Suppressor macrophage treated with lipopolysaccharide for 4 hours (primary cell): Measurements from ENCODE around the gene PCP4L1.
"Not testable (repeated sequence)": the region's sequence is repeated elsewhere in the genome, so short reads cannot be mapped to it uniquely, and the experiment has no call there.

Experiments used
- DNase-seq: peaks from one replicate; pipeline ENCODE4 v3.0.0-alpha.2; 2020

Gene PCP4L1

DNA sequence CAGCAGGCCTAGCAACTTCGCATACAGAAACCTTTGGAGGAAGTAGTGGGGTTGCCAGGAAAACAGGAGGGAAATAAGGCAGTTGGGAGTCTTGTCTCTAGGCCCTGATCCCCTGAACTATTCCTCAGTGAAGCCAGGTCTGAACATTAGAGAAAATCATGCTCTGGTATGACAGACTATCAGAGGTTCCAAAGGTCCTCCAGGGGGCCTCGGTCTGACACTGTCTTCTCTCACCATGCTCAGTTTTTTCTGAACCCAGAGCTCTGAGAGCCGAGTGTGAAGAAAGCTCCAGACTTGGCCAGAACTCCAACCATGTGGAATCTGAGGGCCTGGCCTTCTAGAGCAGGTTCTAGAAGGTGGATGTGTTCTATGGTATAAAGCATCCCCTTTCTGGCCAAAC, 28.6 kb upstream of the PCP4L1 start:
- no peak for DNase-seq

DNA sequence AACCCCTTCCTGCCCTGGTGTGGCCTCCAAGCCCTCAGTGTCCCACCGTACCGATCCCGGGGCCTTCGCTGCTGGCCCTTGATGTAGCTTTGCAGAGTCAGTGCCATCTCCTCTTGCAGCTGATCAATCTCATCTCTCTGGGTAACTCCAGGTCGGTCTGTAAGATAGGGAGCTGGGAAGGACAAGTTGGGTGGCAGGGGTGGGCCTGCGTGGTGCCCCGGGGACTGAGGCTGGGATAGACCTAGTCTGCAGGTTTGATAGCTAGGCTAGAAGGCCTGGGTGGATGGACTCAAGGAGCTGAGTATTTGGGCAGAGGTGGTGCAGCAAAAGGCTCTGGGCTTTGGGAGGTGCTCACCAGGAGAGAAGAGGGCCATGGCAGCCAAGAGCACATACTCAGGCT, 27.8 kb upstream of the PCP4L1 start:
- DNase-seq = no peak

DNA sequence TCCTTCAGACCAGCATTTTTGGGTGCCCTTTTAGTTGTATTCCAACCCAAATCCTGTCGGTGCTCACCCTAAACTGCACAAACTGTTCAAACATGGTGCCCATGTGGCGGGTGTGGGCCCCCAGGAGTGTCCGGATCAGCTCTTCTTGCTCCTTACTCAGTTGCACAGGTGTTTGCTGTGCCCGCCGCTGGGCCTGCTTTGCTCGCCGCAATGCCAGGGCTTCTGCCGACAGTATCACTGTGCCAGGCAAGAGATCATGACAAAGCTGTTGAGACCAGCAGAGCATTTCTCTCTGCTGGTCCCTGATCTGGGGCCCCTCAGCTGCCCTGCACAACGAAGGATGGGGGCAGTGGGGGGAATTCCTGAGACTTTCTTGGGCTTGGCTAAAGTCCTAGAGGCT, 25.4 kb upstream of the PCP4L1 start:
- no peak for DNase-seq

DNA sequence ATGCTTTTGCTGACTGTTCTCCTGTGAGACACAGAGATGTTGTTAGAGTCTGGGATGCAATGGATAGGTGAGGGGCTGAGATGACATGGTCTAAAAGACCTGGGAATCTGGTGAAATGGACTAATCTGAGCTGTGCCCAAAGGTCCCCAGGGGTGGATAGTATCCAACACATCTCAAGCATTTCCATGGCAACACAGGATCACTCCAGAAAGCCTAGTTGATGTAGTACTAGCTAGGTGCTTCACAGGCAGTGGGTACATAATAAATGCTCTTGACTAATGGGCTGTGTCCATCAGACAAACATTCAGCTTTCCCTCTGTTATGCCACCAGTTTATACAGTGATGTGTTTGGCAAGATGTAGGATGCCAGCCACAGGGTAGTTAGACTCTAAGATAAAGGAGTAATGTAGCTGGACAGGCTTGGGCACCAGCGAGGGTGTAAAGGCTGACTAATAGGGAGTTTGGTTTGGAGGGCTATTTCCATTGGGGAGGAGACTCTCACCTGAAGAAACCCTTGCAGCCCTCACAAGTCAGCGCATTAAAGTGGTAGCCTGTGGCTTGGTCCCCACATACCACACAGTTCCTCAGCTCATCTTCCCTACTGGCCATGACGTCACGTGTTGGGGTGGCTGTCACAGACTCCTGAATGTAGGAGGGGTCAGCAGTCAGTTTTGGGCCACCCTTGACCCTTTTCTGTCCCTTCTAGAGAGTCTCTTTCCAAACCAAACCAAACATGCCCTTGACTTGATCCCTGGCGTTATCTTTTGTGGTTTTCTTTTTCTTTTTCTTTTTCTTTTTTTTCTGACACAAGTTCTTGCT, 22.4 kb upstream of the PCP4L1 start:
- DNase-seq = no peak

DNA sequence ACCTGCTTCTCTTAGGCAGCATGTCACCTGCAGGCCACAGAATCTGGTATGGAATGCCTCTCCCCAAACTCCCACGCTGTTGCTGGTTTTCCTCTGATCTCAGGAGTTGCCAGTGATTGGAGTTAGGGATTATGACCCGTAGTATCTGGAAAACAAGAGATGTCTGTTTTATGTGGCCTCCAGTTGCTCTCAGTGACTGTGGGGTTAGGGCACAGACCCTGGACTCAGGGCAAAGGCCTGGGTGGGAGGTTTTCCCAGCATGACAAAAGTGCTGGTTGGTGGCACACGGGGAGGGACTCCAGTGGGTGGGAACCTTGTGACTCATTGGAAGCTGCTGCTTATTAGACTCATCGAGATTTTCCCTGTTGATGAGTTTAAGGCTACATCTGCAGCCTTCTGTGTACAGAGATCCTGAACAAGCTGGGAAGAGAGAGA, 20.5 kb upstream of the PCP4L1 start, which contains the start of gene NR1I3:
NR1I3 (minus strand) TSS at position 165 of the 435 bp plus-strand sequence. CDS start 1,638 bp downstream, outside the sequence.
- no peak for DNase-seq

DNA sequence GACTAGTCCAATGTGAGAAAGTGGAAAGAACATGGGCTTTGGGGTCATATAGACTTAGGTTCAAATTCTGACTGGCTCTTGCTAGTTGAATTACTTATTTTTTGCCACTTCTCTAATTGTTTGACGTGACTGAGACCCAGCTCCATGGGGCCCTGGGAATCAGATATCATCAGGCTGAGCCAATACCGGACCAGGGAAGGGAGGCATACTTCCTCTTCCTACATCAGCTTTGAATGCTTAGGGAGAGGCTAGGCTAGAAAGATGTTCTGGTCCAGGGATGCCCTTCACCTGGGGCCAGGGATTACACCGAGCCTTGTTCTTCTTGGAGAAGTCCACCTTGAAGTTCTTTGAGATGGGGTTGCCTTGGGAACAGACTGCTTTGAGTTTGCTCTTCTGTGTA, 16.9 kb upstream of the PCP4L1 start:
- no peak for DNase-seq

DNA sequence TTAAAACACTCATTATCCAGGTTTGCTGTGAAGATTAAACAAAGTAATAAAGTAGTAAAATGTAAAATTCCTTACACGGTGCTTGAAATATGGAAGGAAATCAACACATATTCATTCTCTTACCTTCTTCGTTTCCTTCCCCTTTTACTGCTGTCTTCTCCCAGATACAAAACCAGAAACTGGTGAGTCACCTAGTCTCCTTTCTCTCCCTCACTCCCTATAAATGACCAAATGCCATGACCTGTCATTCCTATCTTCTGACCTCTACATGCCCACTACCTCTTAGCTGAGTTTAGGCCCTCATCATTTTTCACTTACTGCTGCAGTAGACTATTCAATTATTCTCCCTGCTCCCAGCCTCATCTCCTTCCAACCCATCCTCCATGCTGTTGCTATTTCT, 16.2 kb upstream of the PCP4L1 start:
- no peak for DNase-seq

DNA sequence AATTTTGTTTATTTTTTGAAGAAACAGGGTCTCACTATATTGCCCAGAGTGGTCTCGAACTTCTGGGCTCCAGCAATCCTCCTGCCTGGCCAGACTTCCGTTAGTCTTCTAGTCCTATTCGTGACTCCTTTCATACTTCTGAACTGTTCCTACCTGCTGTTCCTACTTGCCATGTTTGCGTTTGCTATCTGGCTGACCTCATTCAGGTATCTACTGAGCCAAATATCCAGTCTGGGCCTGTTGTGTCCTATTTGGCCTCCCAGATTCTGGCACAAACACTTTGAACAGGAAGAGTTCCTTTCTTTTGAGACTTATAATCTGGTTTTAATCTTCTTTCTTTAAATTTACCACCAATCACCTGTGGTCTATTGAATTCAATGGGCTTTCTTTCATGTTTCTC, 13.7 kb upstream of the PCP4L1 start:
- no peak for DNase-seq

DNA sequence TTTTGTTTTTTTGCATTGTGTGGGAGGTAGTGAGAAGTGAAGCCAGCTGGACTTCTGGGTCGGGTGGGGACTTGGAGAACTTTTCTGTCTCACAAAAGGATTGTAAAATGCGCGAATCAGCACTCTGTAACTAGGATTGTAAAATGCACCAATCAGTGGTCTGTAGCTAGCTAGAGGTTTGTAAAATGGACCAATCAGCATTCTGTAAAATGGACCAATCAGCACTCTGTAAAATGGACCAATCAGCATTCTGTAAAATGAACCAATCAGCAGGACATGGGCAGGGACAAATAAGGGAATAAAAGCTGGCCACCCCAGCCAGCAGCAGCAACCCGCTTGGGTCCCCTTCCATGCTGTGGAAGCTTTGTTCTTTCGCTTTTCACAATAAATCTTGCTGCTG, 8.4 kb upstream of the PCP4L1 start:
- not testable (repeated sequence) for DNase-seq

DNA sequence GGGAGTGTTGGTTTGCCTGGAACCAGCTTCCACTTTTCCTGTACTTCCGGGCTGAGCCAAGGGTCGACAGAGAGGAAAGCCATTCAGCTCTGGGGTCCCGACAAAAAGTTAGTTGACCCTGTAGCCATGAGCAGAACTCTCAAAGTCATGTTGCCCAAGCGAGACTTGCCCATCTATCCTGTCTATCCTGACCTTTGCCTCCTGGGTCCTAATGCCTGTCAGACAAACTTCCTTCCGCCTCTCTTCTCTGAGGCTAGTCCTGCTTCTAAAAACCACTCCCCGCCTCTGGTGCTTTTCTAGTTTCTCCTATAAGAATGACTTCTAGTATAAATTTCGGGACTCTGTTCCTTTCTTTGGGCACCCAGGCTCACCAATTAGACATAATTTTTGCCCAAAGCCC, 7.7 kb upstream of the PCP4L1 start:
- no peak for DNase-seq

DNA sequence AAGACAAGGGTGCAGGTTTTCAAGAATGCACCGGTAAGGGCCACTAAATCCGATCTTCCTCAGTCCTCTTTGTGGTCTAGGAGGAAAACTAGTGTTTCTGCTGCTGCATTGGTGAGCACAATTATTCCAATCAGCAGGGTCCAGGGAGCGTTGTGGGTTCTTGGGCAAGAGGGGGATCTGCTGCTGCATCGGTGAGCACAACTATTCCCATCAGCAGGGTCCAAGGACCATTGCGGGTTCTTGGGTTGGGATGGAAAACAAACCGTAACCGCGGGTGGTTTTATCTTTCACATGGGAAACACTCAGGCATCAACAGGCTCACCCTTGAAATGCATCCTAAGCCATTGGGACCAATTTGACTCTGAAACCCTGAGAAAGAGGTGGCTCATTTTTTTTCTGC, 7.0 kb upstream of the PCP4L1 start:
- DNase-seq = no peak

DNA sequence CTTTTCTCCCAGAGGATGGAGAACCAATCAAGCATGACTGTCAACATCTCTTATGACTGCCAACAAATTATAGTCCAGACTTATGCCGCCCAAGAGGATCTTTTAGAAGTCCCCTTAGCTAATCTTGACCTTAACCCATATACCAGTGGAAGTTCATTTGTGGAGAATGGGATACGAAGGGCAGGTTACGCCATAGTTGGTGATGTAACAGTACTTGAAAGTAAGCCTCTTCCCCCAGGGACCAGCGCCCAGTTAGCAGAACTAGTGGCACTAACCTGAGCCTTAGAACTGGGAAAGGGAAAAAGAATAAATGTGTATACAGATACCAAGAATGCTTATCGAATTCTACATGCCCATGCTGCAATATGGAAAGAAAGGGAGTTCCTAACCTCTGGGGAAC, 3.2 kb upstream of the PCP4L1 start:
- DNase-seq = not testable (repeated sequence)

DNA sequence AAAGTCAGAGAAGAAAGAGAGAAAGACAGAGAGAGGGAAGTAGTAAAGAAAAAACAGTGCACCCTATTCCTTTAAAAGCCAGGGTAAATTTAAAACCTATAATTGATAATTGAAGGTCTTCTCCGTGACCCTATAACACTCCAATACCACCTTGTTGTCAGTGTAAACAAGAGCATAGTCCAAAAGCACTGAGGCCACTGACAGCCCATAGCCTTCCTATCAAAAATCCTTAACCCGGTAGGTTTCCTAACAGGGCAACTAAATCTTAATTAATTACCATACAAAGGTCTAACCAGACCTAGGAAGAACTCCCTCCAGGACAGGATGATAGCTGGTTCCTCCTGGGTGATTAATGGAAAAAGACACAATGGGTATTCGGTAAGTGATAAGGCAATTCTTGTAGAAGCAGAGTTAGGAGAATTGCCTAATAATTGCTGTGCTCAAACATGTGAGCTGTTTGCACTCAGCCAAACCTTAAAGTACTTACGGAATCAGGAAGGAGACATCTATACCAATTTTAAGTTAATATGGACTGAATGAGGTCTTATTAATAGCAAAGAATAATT, 2.5 kb upstream of the PCP4L1 start:
- not testable (repeated sequence) for DNase-seq

DNA sequence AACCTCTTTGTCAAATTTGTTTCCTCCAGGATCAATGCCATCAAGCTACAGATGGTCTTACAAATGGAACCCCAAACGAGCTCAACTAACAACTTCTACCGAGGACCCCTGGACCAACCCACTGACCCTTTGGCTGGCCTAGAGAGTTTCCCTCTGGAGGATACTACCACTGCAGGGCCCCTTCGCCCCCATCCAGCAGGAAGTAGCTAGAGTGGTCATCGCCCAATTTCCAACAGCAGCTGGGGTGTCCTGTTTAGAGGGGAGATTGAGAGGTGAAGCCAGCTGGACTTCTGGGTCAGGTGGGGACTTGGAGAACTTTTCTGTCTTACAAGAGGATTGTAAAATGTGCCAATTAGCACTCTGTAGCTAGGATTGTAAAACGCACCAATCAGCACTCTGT, 1.4 kb upstream of the PCP4L1 start:
- DNase-seq = not testable (repeated sequence)

DNA sequence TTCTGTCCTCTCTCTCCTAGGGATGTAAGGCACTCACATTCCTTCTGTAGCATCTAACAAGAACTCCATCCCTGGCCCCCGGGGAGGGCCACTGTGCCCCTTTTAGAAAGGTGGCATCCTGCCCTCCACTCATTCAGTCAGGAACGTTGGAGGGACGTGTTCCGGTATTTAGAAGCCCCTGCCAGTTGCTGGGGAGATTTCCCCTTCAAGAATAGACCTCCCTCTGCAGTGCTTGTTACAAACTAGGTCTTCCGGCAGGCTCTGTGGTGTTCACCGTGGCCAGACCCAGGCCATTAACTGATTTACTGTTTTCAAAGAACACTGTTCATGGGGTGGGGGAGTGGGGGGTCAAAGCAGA, 779 bp downstream of the PCP4L1 start:
- no peak for DNase-seq

DNA sequence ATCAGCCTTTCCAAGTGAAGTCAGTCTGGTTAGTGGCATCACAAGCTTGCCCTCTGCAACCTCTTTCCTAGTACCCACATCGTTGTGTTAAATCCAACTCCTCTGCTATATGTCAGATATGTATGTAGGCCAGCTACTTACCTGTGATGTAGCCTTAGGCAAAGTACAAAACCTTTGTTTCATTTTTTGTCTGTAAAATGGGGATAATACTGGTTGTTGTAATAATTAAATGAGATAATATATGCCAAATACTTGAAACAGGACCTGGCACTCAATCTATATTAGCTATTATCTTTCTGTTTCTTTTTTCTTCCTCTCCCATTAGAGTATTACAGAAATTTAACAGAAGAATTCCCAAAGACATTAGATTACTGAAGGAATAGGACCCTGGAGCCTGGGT, 1.2 kb downstream of the PCP4L1 start:
- no peak for DNase-seq

DNA sequence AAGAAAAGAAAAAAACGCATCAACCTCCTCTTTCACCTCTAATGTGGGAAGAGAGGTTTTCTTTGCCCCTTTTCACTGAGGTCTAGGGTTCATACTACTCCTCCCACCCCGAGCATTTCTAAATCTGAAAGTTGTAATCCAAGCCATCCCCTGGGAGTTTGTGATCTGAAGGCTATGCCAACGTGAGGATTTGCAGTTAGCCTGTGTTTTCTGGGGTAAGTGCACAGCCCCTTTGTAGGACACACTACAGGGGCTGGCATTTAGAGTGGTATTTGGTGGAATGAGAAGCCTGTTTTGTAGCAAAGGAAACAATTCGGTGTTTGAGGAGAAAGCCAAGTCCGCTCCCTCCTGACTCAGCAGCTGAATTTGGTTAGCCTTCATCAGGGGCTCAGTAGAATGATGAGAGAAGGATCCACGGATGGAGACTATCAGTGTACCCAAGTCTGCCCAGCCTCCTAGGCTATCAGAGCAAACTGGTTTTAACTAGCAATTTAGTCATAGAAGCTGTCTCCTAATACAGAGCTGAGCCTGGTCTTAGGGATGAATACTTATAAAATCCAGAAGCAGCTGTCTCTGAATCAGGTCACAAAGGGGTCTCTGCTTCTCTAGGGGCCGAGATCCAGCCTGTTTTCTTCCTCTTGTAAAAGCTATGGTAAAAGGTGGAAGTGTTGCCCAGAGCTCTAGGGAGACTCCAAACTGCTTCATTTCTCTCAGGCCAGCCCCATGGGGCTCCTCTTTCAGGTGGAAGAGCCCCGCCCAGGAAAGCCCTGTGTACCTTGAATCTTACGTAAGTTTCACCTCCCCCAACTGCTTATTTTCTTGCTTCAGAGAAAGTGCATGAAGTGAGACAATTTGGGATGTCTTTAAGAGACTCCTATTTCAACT, 2.1 kb downstream of the PCP4L1 start:
- no peak for DNase-seq

DNA sequence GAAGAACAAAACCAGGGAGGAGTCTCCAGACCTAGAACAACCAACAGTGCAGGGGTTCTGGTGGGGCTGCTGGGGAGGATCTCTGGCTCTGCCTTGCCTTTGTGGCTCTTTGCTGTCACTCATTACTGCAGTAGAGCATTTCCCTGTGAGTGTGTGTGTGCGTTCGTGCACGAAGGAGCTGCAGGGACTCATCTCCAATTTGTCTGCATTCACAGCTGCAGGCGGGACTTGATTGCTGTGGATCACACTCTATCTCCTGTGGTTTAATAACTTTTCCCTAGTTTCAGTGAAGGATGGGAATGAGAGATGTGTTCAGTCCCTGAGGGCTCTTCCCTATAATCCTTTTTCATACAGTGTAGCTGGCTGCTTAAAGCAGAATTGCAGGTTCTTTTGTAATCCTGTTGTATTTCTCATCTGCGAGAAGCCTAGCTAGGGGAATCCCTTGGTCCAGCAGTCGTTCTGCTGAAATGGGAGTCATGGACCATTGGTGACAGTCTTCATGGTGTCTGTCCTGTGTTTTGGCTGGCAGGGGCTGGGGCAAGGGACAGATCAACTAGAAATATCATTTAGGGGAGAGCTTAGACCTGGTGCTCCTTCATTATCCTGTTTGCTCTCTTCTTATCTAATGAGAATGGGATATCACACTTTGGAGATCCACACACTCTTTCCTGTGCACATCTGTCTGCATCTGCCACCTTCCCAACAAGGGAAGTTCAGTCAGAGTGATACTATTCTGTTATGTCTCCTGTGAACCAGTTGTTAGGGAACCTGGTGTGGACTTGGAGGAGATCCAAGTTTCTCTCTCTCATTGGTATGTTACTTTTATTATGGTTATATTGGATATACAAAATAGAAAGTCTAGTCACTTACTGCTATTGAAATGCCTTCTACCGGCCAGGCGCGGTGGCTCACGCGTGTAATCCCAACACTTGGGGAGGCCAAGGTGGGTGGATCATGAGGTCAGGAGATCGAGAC, 3.0 kb downstream of the PCP4L1 start:
- DNase-seq = peak; percentile 13

DNA sequence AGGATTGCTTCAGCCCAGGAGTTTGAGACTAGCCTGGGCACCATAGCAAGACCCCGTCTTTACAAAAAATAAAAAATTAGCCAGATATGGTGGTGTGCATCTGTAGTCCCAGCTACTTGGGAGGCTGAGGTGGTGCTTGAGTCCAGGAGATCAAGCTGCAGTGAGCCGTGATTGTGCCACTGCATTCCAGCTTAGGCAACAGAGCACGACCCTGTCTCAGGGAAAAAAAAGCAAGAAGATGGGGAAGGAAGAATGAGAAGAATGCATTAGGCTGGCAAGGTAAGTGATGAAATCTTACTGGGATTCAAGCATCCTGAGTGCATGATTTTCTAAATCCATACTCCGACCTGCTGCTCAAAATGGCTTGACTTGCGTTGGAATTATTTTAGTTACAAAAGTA, 6.8 kb downstream of the PCP4L1 start:
- no peak for DNase-seq

DNA sequence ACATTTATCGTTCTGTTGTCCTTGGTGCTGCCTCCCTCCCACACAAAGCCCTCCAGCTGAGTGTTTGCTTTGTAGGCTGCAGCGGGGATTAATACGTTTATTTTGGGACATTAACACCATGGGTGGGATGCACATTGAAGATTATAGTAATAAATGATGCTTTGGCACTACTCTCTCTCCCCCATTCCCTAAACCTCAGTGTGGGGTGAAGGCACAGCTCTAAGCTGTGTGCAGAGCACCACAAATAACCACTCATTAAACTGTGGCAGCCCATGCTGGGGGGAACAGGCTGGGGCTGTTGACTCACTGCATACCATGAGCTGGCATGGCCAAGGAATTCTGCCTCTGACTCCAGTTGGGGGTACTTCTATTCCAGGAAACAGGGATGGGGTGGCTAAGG, 7.7 kb downstream of the PCP4L1 start:
- DNase-seq = no peak

DNA sequence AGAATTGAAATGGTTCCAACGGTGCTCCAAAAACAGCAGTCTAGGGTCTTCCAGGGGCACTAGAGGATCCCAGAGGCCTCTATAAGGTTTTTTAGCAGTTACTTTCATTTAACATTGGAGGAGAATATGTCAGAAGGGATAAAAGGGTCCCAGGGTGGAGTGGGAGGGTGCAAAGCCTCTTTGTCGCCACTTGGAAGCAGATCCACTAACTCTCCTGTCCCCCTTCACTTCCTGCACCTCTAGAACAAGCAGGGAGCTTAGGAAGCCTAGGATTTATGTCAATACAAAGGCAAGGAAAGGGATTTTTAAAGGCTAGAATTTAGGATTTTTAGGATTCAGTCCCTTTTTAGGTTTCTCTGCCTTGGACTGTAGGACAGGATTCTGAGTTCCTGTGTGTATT, 8.3 kb downstream of the PCP4L1 start:
- no peak for DNase-seq

DNA sequence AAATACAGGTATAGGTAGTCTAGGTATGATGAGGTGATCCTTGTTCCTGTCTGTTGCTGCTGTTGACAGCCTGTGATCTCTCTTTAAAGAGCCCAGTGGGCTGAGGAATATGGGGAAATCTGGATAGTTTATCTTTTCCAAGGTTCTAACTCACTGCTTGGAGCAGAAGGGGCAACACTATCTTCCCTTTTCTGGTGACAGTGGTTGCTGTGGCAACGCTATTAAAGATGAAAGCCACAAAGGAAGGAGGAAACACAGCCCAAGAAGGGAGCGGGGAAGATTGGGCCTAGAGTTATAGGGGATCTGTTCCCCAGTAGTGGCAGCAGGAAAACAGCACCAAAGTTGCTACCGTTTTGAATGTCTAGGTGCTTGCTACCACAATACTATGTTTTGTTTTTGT, 8.8 kb downstream of the PCP4L1 start:
- DNase-seq = peak; percentile 34

DNA sequence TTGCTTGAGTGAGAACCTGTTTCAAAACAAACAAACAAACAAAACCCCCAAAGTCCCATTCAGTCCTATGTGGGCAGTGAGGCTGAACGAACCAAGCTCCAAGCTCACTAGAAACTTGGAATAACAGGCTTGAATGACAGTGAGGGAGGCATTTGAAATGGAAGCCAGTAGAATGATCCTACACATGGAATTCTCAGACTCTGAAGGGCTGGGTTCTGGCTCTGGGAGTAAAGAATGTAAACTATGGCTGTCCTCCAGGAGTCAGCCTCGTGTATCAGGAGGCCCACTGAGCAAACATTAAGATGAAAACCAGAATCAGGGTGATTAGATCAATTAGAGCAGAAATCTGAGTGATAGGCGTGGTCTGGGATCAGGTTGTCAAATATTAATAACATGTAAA, 14.9 kb downstream of the PCP4L1 start:
- no peak for DNase-seq
